ENCODE measurements around the gene CHSY1. TPM values are rescaled to one million over a fixed set of nuclear protein-coding genes. Genes with fewer than 3 reads are reported as not detected.

Gene CHSY1
- total and polyA plus RNA-seq, 8 donors: 4.7 to 57.1 (median 22.1) TPM

DNA sequence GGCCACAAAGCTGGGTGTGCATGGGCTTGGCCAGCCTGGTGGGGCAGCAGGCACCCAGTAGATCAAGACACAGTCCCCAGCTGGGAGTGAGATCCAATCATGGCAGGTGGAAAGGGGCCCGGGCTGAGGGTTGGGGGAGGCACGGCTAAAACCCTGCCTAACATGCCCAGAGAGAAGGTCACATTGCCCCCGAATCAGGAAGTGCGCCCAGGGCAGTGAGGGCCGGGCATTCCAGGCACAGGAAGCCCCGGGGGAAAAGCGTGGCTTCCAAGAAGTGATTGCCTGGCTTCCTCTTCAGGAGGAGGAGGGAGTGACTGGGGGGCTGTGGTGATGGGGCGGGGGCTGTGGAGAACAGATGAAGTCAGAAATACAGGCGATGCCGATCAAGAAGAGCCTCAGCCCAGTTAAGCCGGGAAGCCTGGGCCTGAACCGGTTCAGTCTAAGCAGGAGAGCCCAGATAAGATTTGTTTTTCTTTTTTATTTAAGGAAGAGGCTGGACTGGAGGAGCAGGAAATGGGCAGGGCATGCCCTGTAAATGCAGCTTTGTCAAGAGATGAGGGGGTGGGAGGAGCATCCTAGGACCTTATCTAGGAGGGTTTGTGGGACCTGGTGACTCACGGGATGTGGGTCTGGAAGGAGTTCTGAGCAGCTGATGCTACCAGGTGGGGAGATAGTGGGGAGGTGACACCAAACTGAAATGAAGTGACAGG lies 83.9 kb downstream of the CHSY1 start:
- TF ChIP-seq POLR2AphosphoS5 (IDR thresholded peaks at IDR 0.05): peak; percentile 12 to 36 (median 19)
- no peak for TF ChIP-seq POLR2A (IDR thresholded peaks at IDR 0.05)
- no peaks in the 10 kb centered on the region for H3K27me3 ChIP-seq
- H3K9me3 ChIP-seq: peaks cover 9 to 28% (median 17%) of the 10 kb centered on the region in 4 donors
- WGBS, 5 donors: 18 to 52% (median 24%) methylated on average over 12 to 13 of the region's 13 CpGs
- peak overlapping the region; percentile 60 to 89 (median 85) for H3K27ac ChIP-seq
- no peaks in the 10 kb centered on the region for H3K36me3 ChIP-seq
- H3K4me3 ChIP-seq: no peak overlapping the region
- intact Hi-C loops (cut with DNase I; ENCODE audit: low total_unique reads): no loop called here
- peaks cover 12 to 51% (median 28%) of the 10 kb centered on the region in 4 donors for H3K4me1 ChIP-seq
- DNase-seq: peak; percentile 42 to 71

DNA sequence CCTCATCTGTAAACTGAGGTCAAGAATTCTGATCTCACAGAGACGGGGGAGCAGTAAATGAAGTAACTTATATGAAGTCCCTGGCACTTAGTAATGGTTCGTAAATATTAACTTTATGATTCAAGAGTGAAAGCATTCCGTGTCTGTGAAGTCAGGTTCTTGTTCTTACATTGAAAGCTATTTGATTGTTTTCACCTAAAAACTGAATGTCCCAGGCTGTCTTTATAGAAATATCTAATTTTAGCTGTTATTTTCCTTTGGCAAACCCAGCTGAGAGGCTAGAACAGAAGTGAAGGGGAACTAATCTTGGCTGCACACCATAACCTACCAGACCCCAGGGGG lies 84.5 kb downstream of the CHSY1 start:
- peaks cover 9 to 28% (median 17%) of the 10 kb centered on the region in 4 donors for H3K9me3 ChIP-seq
- H3K4me3 ChIP-seq: no peak overlapping the region
- intact Hi-C loops (cut with DNase I; ENCODE audit: low total_unique reads): no loop called here
- peaks cover 17 to 53% (median 30%) of the 10 kb centered on the region in 4 donors for H3K4me1 ChIP-seq
- H3K27me3 ChIP-seq: no peaks in the 10 kb centered on the region
- WGBS, 5 donors: 32 to 39% (median 36%) methylated on average over 3 of the region's 3 CpGs
- no peak for DNase-seq
- no peaks in the 10 kb centered on the region for H3K36me3 ChIP-seq
- TF ChIP-seq EP300 (IDR thresholded peaks at IDR 0.05): no peak
- TF ChIP-seq, protein P1, sequence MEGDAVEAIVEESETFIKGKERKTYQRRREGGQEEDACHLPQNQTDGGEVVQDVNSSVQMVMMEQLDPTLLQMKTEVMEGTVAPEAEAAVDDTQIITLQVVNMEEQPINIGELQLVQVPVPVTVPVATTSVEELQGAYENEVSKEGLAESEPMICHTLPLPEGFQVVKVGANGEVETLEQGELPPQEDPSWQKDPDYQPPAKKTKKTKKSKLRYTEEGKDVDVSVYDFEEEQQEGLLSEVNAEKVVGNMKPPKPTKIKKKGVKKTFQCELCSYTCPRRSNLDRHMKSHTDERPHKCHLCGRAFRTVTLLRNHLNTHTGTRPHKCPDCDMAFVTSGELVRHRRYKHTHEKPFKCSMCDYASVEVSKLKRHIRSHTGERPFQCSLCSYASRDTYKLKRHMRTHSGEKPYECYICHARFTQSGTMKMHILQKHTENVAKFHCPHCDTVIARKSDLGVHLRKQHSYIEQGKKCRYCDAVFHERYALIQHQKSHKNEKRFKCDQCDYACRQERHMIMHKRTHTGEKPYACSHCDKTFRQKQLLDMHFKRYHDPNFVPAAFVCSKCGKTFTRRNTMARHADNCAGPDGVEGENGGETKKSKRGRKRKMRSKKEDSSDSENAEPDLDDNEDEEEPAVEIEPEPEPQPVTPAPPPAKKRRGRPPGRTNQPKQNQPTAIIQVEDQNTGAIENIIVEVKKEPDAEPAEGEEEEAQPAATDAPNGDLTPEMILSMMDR (IDR thresholded peaks at IDR 0.05): no peak
- no peak for TF ChIP-seq POLR2AphosphoS5 (IDR thresholded peaks at IDR 0.05)
- no peak for TF ChIP-seq POLR2A (IDR thresholded peaks at IDR 0.05)
- H3K27ac ChIP-seq: peak overlapping the region; percentile 60 to 89 (median 85)

GRCh38 chr15:101165905-101166471 lies 85.9 kb downstream of the CHSY1 start:
- WGBS, 5 donors: 68 to 97% (median 86%) methylated on average over 2 of the region's 2 CpGs
- H3K27ac ChIP-seq: peak overlapping the region in 3 of 5 donors; percentile 82 to 89 (median 86)
- H3K27me3 ChIP-seq: no peaks in the 10 kb centered on the region
- DNase-seq: no peak
- intact Hi-C loops (cut with DNase I; ENCODE audit: low total_unique reads): no loop called here
- TF ChIP-seq EP300 (IDR thresholded peaks at IDR 0.05): no peak
- TF ChIP-seq POLR2A (IDR thresholded peaks at IDR 0.05): no peak
- TF ChIP-seq POLR2AphosphoS5 (IDR thresholded peaks at IDR 0.05): no peak
- TF ChIP-seq, protein P1 (IDR thresholded peaks at IDR 0.05): no peak
- H3K36me3 ChIP-seq: no peaks in the 10 kb centered on the region
- peaks cover 9 to 28% (median 17%) of the 10 kb centered on the region in 4 donors for H3K9me3 ChIP-seq
- H3K4me1 ChIP-seq: peaks cover 18 to 49% (median 32%) of the 10 kb centered on the region in 4 donors
- no peak overlapping the region for H3K4me3 ChIP-seq

- 52 to 69% (median 63%) methylated on average over 12 of the region's 12 CpGs for WGBS, 5 donors
- Histone ChIP-seq H3K4me3 (no peak overlapping the region), H3K27ac (peak overlapping the region in 1 of 5 donors; percentile 30), H3K4me1 (peaks cover 8 to 21% (median 17%) of the 10 kb centered on the region in 4 donors), H3K27me3 (no peaks in the 10 kb centered on the region), H3K36me3 (no peaks in the 10 kb centered on the region), H3K9me3 (peaks cover 9 to 28% (median 17%) of the 10 kb centered on the region in 4 donors)
- DNase-seq: peak in 1 of 2 donors; percentile 75
- intact Hi-C loops (cut with DNase I; ENCODE audit: low total_unique reads): no loop called here
- TF ChIP-seq, protein P1 (IDR thresholded peaks at IDR 0.05): no peak
- TF ChIP-seq POLR2A (IDR thresholded peaks at IDR 0.05) (no peak), EP300 (IDR thresholded peaks at IDR 0.05) (no peak), POLR2AphosphoS5 (IDR thresholded peaks at IDR 0.05) (no peak)
These were observed 89.0 kb downstream of the CHSY1 start for GRCh38 chr15:101162701-101163483.

All from stomach (tissue), 9 donors.